SU-DHL-6 (cell line): ENCODE data around the gene C8A.

Source experiments
- H2AFZ ChIP-seq: fragments of 200-600 bp; sonication (generic); 2 replicates; pipeline ENCODE4 v1.6.1; 2014; ENCODE audit warnings: low read depth, mild to moderate bottlenecking, moderate library complexity, mixed read lengths, antibody characterized with exemption, low read length; ENCODE audit not compliant: severe bottlenecking
- H3F3A ChIP-seq: fragments of 200-600 bp; shearing (Covaris generic); 2 replicates; pipeline ENCODE4 v1.6.0; 2016; ENCODE audit warnings: antibody characterized with exemption, mild to moderate bottlenecking; ENCODE audit not compliant: insufficient read depth
- H3K27ac ChIP-seq: fragments of 200-600 bp; sonication (generic); 2 replicates; pipeline ENCODE4 v1.5.1; 2016; ENCODE audit warnings: low read depth, mild to moderate bottlenecking, low read length, moderate library complexity, mixed read lengths
- H3K27me3 ChIP-seq: fragments of 200-600 bp; sonication (generic), shearing (Covaris generic); 2 replicates; pipeline ENCODE4 v1.6.0; 2014; ENCODE audit warnings: mild to moderate bottlenecking, low read length
- H3K36me3 ChIP-seq: fragments of 200-600 bp; sonication (generic); 2 replicates; pipeline ENCODE4 v1.6.1; 2014; ENCODE audit warnings: mild to moderate bottlenecking, low read length, mixed read lengths
- H3K4me2 ChIP-seq: fragments of 300-600, 200-600 bp; shearing (Covaris generic), sonication (generic); 2 replicates; pipeline ENCODE4 v1.6.0; 2014; ENCODE audit warnings: low read length, low read depth, mild to moderate bottlenecking; ENCODE audit not compliant: poor library complexity, severe bottlenecking
- H3K4me3 ChIP-seq: fragments of 200-600 bp; sonication (generic); 2 replicates; pipeline ENCODE4 v1.5.1; 2014; ENCODE audit warnings: antibody characterized with exemption, low read length, mild to moderate bottlenecking, mixed read lengths; ENCODE audit not compliant: insufficient read depth, poor library complexity, severe bottlenecking
- H3K79me2 ChIP-seq: fragments of 200-600 bp; sonication (generic); 2 replicates; pipeline ENCODE4 v1.6.1; 2014; ENCODE audit warnings: mild to moderate bottlenecking, low read length, moderate library complexity; ENCODE audit not compliant: insufficient read depth
- H3K9ac ChIP-seq: fragments of 200-600 bp; sonication (generic); 2 replicates; pipeline ENCODE4 v1.7.0; 2014; ENCODE audit warnings: mild to moderate bottlenecking, low read length
- H3K9me2 ChIP-seq: fragments of 200-600 bp; sonication (generic); replicated peaks from 2 replicates; pipeline ENCODE4 v1.6.1; 2014; ENCODE audit warnings: low read length; ENCODE audit not compliant: insufficient read depth
- H3K9me3 ChIP-seq: fragments of 200-600 bp; sonication (generic); 2 replicates; pipeline ENCODE4 v1.6.1; 2014; ENCODE audit warnings: low read length, mixed read lengths; ENCODE audit not compliant: insufficient read depth
- H4K20me1 ChIP-seq: fragments of 200-600 bp; sonication (generic); 2 replicates; pipeline ENCODE4 v1.6.1; 2014; ENCODE audit warnings: low read depth, mild to moderate bottlenecking, antibody characterized with exemption, low read length, moderate library complexity, mixed read lengths
- CTCF ChIP-seq: fragments of 200-600 bp; sonication (generic); IDR thresholded peaks from one replicate; pipeline ENCODE4 v1.5.1; 2017; ENCODE audit warnings: antibody characterized with exemption, mild to moderate bottlenecking, low read length, moderate library complexity; ENCODE audit not compliant: insufficient read depth, poor library complexity, severe bottlenecking
- EZH2phosphoT487 ChIP-seq: fragments of 200-600 bp; sonication (generic), shearing (Covaris generic); conservative IDR thresholded peaks from 2 replicates; pipeline ENCODE4 v1.6.1; 2018; ENCODE audit warnings: mild to moderate bottlenecking, antibody characterized with exemption, low read length, moderate library complexity, mixed read lengths

Gene C8A

GRCh38 chr1:56877973-56878372, 23.4 kb downstream of the C8A start:
- H3F3A ChIP-seq: no peaks in the 10 kb centered on the region
- no peak overlapping the region for H2AFZ ChIP-seq

GRCh38 chr1:56880774-56881173, 26.2 kb downstream of the C8A start:
- Histone ChIP-seq H3K9ac (no peak overlapping the region), H3K79me2 (no peaks in the 10 kb centered on the region), H3K27me3 (no peaks in the 10 kb centered on the region), H3K9me2 (no peaks in the 10 kb centered on the region), H3K4me3 (no peak overlapping the region), H3K9me3 (no peaks in the 10 kb centered on the region), H3K27ac (no peak overlapping the region), H2AFZ (no peak overlapping the region), H3F3A (no peaks in the 10 kb centered on the region), H4K20me1 (no peaks in the 10 kb centered on the region), H3K36me3 (no peaks in the 10 kb centered on the region), H3K4me2 (no peak overlapping the region)
- TF ChIP-seq CTCF (no peak), EZH2phosphoT487 (no peak)

More at GRCh38 chr1:56877973-56878372, 23.4 kb downstream of the C8A start:
- no peaks in the 10 kb centered on the region for H3K79me2 ChIP-seq
- no peaks in the 10 kb centered on the region for H3K36me3 ChIP-seq
- no peak overlapping the region for H3K27ac ChIP-seq
- H3K4me2 ChIP-seq: no peak overlapping the region
- no peaks in the 10 kb centered on the region for H3K9me2 ChIP-seq
- H3K27me3 ChIP-seq: no peaks in the 10 kb centered on the region
- H3K9ac ChIP-seq: no peak overlapping the region
- H4K20me1 ChIP-seq: no peaks in the 10 kb centered on the region
- H3K9me3 ChIP-seq: no peaks in the 10 kb centered on the region
- no peak overlapping the region for H3K4me3 ChIP-seq
- TF ChIP-seq CTCF: no peak
- no peak for TF ChIP-seq EZH2phosphoT487

GRCh38 chr1:56881417-56881816, 26.8 kb downstream of the C8A start:
- TF ChIP-seq CTCF (no peak), EZH2phosphoT487 (no peak)
- no peak overlapping the region for H3K4me2 ChIP-seq
- H3K9me2 ChIP-seq: no peaks in the 10 kb centered on the region
- no peaks in the 10 kb centered on the region for H3K36me3 ChIP-seq
- no peaks in the 10 kb centered on the region for H3F3A ChIP-seq
- no peak overlapping the region for H3K27ac ChIP-seq
- no peaks in the 10 kb centered on the region for H3K79me2 ChIP-seq
- no peaks in the 10 kb centered on the region for H4K20me1 ChIP-seq
- no peaks in the 10 kb centered on the region for H3K9me3 ChIP-seq
- no peak overlapping the region for H3K4me3 ChIP-seq
- no peaks in the 10 kb centered on the region for H3K27me3 ChIP-seq
- no peak overlapping the region for H3K9ac ChIP-seq
- H2AFZ ChIP-seq: no peak overlapping the region

- Histone ChIP-seq H3K79me2 (no peaks in the 10 kb centered on the region), H3K4me3 (no peak overlapping the region), H3K36me3 (no peaks in the 10 kb centered on the region), H3K4me2 (no peak overlapping the region), H3K9me3 (no peaks in the 10 kb centered on the region), H2AFZ (no peak overlapping the region), H3K27me3 (no peaks in the 10 kb centered on the region), H3K27ac (no peak overlapping the region), H3K9me2 (no peaks in the 10 kb centered on the region), H3F3A (no peaks in the 10 kb centered on the region), H4K20me1 (no peaks in the 10 kb centered on the region), H3K9ac (no peak overlapping the region)
- no peak for TF ChIP-seq CTCF
Observed at GRCh38 chr1:56890229-56890628, 35.6 kb downstream of the C8A start.
